ENCODE measurements around the gene RMND5A. TPM values are rescaled to one million over a fixed set of nuclear protein-coding genes. Genes with fewer than 3 reads are reported as not detected.

RMND5A gene
- total RNA-seq, 1 experiment from 2014 or later, result 41.0 TPM

DNA sequence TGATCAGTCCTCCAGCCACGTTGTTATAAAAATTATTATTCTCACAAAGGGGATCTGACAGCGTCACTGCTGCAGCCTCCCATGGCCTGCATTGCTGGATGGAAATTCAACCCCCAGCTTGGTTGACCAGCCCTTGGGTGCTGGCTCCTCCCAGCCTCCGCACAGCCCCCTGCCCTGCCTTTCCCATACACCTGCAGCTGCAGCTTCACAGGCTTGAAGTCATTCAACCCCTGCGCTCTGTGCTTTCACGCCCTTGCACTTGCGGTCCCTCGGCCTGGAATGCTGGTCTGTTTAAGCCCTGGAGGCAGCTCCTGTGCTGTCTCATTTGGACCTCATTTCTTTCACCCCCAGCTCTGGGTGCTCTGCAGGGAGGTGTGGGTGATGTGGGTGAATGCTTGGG lies 71.5 kb downstream of the RMND5A start:
- TF ChIP-seq CTCF (IDR thresholded peaks at IDR 0.05; ENCODE audit: unreplicated experiment), result no peak
- Mint-ChIP-seq H3K36me3 (ENCODE audit: insufficient read depth, unreplicated experiment) (no peaks in the 10 kb centered on the region), H3K27ac (ENCODE audit: low read depth, unreplicated experiment) (no peak overlapping the region), H3K4me1 (ENCODE audit: insufficient read depth, unreplicated experiment) (no peaks in the 10 kb centered on the region), H3K4me3 (ENCODE audit: unreplicated experiment) (no peak overlapping the region), H3K9me3 (ENCODE audit: unreplicated experiment) (peaks cover 18% of the 10 kb centered on the region), H3K27me3 (ENCODE audit: insufficient read depth, unreplicated experiment) (peaks cover 21% of the 10 kb centered on the region)
- DNase-seq (ENCODE audit: unreplicated experiment), result no peak
- intact Hi-C loops (cut with micrococcal nuclease), result no loop called here
- no TSS peak for BruUV-seq (replicated peaks)
- POLR2A ChIA-PET, result no interaction called here
- CTCF ChIA-PET, result no interaction called here

GRCh38 chr2:86793752-86794151 lies 73.7 kb downstream of the RMND5A start:
- H3K27me3 Mint-ChIP-seq (ENCODE audit: insufficient read depth, unreplicated experiment), result peaks cover 10% of the 10 kb centered on the region
- no peaks in the 10 kb centered on the region for H3K4me1 Mint-ChIP-seq (ENCODE audit: insufficient read depth, unreplicated experiment)
- no peak for DNase-seq (ENCODE audit: unreplicated experiment)
- ChIA-PET CTCF (no interaction called here), POLR2A (no interaction called here)
- H3K27ac Mint-ChIP-seq (ENCODE audit: low read depth, unreplicated experiment), result no peak overlapping the region
- H3K4me3 Mint-ChIP-seq (ENCODE audit: unreplicated experiment), result no peak overlapping the region
- no peaks in the 10 kb centered on the region for H3K36me3 Mint-ChIP-seq (ENCODE audit: insufficient read depth, unreplicated experiment)
- no TSS peak for BruUV-seq (replicated peaks)
- peaks cover 28% of the 10 kb centered on the region for H3K9me3 Mint-ChIP-seq (ENCODE audit: unreplicated experiment)
- intact Hi-C loops (cut with micrococcal nuclease), result no loop called here
- no peak for TF ChIP-seq CTCF (IDR thresholded peaks at IDR 0.05; ENCODE audit: unreplicated experiment)

GRCh38 chr2:86794861-86795260 lies 74.8 kb downstream of the RMND5A start:
- CTCF ChIA-PET, result interaction anchor here (3.9 kb wide), 1 partner anchor 13 kb away, joined by 21 read pairs; no protein-coding TSS in a partner anchor
- POLR2A ChIA-PET, result no interaction called here
- no TSS peak for BruUV-seq (replicated peaks)
- H3K36me3 Mint-ChIP-seq (ENCODE audit: insufficient read depth, unreplicated experiment), result no peaks in the 10 kb centered on the region
- no peak overlapping the region for H3K4me3 Mint-ChIP-seq (ENCODE audit: unreplicated experiment)
- intact Hi-C loops (cut with micrococcal nuclease), result no loop called here
- no peak for DNase-seq (ENCODE audit: unreplicated experiment)
- H3K27me3 Mint-ChIP-seq (ENCODE audit: insufficient read depth, unreplicated experiment), result peaks cover 10% of the 10 kb centered on the region
- H3K4me1 Mint-ChIP-seq (ENCODE audit: insufficient read depth, unreplicated experiment), result no peaks in the 10 kb centered on the region
- no peak for TF ChIP-seq CTCF (IDR thresholded peaks at IDR 0.05; ENCODE audit: unreplicated experiment)
- H3K9me3 Mint-ChIP-seq (ENCODE audit: unreplicated experiment), result peaks cover 28% of the 10 kb centered on the region
- H3K27ac Mint-ChIP-seq (ENCODE audit: low read depth, unreplicated experiment), result no peak overlapping the region

- ChIA-PET POLR2A (no interaction called here), CTCF (interaction anchor here (1.3 kb wide), 1 partner anchor 36 kb away, joined by 5 read pairs; no protein-coding TSS in a partner anchor)
- no peak for TF ChIP-seq CTCF (IDR thresholded peaks at IDR 0.05; ENCODE audit: unreplicated experiment)
- Mint-ChIP-seq H3K27ac (ENCODE audit: low read depth, unreplicated experiment) (no peak overlapping the region), H3K27me3 (ENCODE audit: insufficient read depth, unreplicated experiment) (no peaks in the 10 kb centered on the region), H3K4me3 (ENCODE audit: unreplicated experiment) (no peak overlapping the region), H3K4me1 (ENCODE audit: insufficient read depth, unreplicated experiment) (no peaks in the 10 kb centered on the region), H3K9me3 (ENCODE audit: unreplicated experiment) (peaks cover 15% of the 10 kb centered on the region), H3K36me3 (ENCODE audit: insufficient read depth, unreplicated experiment) (no peaks in the 10 kb centered on the region)
- no TSS peak for BruUV-seq (replicated peaks)
- DNase-seq (ENCODE audit: unreplicated experiment), result no peak
- intact Hi-C loops (cut with micrococcal nuclease), result no loop called here
Measured at GRCh38 chr2:86800856-86801567, 80.9 kb downstream of the RMND5A start.
